ACC112 (cell line): ENCODE measurements around the gene ALDH2.
"Not testable (repeated sequence)": the region's sequence is repeated elsewhere in the genome, so short reads cannot be mapped to it uniquely, and the experiment has no call there.

Experiments
- H2AFZ ChIP-seq: fragments of 200-600 bp; sonication (generic); one replicate; pipeline ENCODE4 v1.6.0; 2017; ENCODE audit warnings: antibody characterized with exemption, low read length; ENCODE audit not compliant: unreplicated experiment
- H3K27ac ChIP-seq: fragments of 200-600 bp; sonication (generic); 2 replicates; pipeline ENCODE4 v1.5.1; 2014; ENCODE audit warnings: low read depth, mild to moderate bottlenecking, antibody characterized with exemption, low read length, moderate library complexity
- H3K27me3 ChIP-seq: fragments of 200-600 bp; sonication (generic); 2 replicates; pipeline ENCODE4 v1.6.1; 2014; ENCODE audit warnings: mild to moderate bottlenecking, antibody characterized with exemption, low read length, moderate library complexity, mixed read lengths; ENCODE audit not compliant: insufficient read depth
- H3K36me3 ChIP-seq: fragments of 200-600 bp; sonication (generic); 2 replicates; pipeline ENCODE4 v1.6.1; 2016; ENCODE audit warnings: mild to moderate bottlenecking, antibody characterized with exemption, low read length, moderate library complexity, mixed read lengths; ENCODE audit not compliant: insufficient read depth
- H3K4me1 ChIP-seq: fragments of 200-600 bp; sonication (generic); one replicate; pipeline ENCODE4 v1.6.1; 2016; ENCODE audit warnings: low read length, mixed read lengths; ENCODE audit not compliant: insufficient read depth, unreplicated experiment, control insufficient read depth
- H3K4me3 ChIP-seq: fragments of 200-600 bp; sonication (generic); 2 replicates; pipeline ENCODE4 v1.5.1; 2014; ENCODE audit warnings: mild to moderate bottlenecking, low read depth, low read length
- H3K79me2 ChIP-seq: fragments of 200-600 bp; sonication (generic); one replicate; pipeline ENCODE4 v1.6.0; 2016; ENCODE audit warnings: low read length; ENCODE audit not compliant: control insufficient read depth, unreplicated experiment, insufficient read depth

The ALDH2 gene

GRCh38 chr12:111766608-111767361, at the start of gene ALDH2:
TSS of gene ALDH2 (plus strand) at chr12:111766933. CDS start at chr12:111766983, 50 bp downstream.
- no peak within 1 kb of the TSS for H3K27ac ChIP-seq

GRCh38 chr12:111719316-111719715, 47.4 kb upstream of the ALDH2 start:
- not testable (repeated sequence) for H2AFZ ChIP-seq, H3K27me3 ChIP-seq, H3K4me3 ChIP-seq, H3K27ac ChIP-seq, H3K4me1 ChIP-seq, H3K79me2 ChIP-seq
- peaks cover 11% of the 10 kb centered on the region; the same call in 1 of the 2 replicates for H3K36me3 ChIP-seq

More at GRCh38 chr12:111766608-111767361, at the start of gene ALDH2:
- Histone ChIP-seq H3K4me3 (peak within 1 kb of the TSS; percentile 83), H3K4me1 (peaks cover 4% of the 10 kb centered on the region), H2AFZ (peak within 1 kb of the TSS; percentile 43), H3K79me2 (no peaks in the 10 kb centered on the region), H3K36me3 (no peaks in the 10 kb centered on the region), H3K27me3 (peaks cover 3% of the 10 kb centered on the region; the same call in 1 of the 2 replicates)

GRCh38 chr12:111720457-111720856, 46.3 kb upstream of the ALDH2 start:
- no peak overlapping the region for H2AFZ ChIP-seq
- no peak overlapping the region for H3K27ac ChIP-seq

GRCh38 chr12:111723646-111724360, 42.9 kb upstream of the ALDH2 start:
- H3K4me3 ChIP-seq, H3K79me2 ChIP-seq, H3K27me3 ChIP-seq, H3K27ac ChIP-seq, H3K4me1 ChIP-seq, H2AFZ ChIP-seq: not testable (repeated sequence)
- H3K36me3 ChIP-seq = peaks cover 11% of the 10 kb centered on the region; the same call in 1 of the 2 replicates

More at GRCh38 chr12:111720457-111720856, 46.3 kb upstream of the ALDH2 start:
- no peaks in the 10 kb centered on the region for H3K27me3 ChIP-seq
- H3K79me2 ChIP-seq = no peaks in the 10 kb centered on the region
- no peaks in the 10 kb centered on the region for H3K4me1 ChIP-seq
- H3K4me3 ChIP-seq = no peak overlapping the region
- peaks cover 11% of the 10 kb centered on the region; the same call in 1 of the 2 replicates for H3K36me3 ChIP-seq

- Histone ChIP-seq H3K27ac (no peak overlapping the region), H3K36me3 (0 out of 2 replicates have a peak, but pooled peaks cover under 1% of the 10 kb centered on the region), H2AFZ (no peak overlapping the region), H3K4me1 (no peaks in the 10 kb centered on the region), H3K4me3 (no peak overlapping the region), H3K27me3 (no peaks in the 10 kb centered on the region), H3K79me2 (no peaks in the 10 kb centered on the region)
These were observed 37.9 kb upstream of the ALDH2 start for GRCh38 chr12:111728795-111729194.

- Histone ChIP-seq H2AFZ (no peak overlapping the region), H3K36me3 (0 out of 2 replicates have a peak, but pooled peaks cover 4% of the 10 kb centered on the region), H3K27ac (no peak overlapping the region), H3K4me3 (no peak overlapping the region), H3K27me3 (no peaks in the 10 kb centered on the region), H3K79me2 (no peaks in the 10 kb centered on the region), H3K4me1 (no peaks in the 10 kb centered on the region)
These were observed 36.3 kb upstream of the ALDH2 start for GRCh38 chr12:111730420-111730819.

- Histone ChIP-seq H3K27ac (no peak overlapping the region), H3K4me3 (no peak overlapping the region), H2AFZ (no peak overlapping the region)
These were observed 33.9 kb upstream of the ALDH2 start for GRCh38 chr12:111732786-111733185.

GRCh38 chr12:111733340-111733915, 33.3 kb upstream of the ALDH2 start:
- Histone ChIP-seq H3K27me3 (no peaks in the 10 kb centered on the region), H3K79me2 (no peaks in the 10 kb centered on the region), H3K27ac (no peak overlapping the region), H3K36me3 (0 out of 2 replicates have a peak, but pooled peaks cover 4% of the 10 kb centered on the region), H3K4me3 (no peak overlapping the region), H3K4me1 (no peaks in the 10 kb centered on the region), H2AFZ (no peak overlapping the region)

More at GRCh38 chr12:111732786-111733185, 33.9 kb upstream of the ALDH2 start:
- H3K79me2 ChIP-seq = no peaks in the 10 kb centered on the region
- 0 out of 2 replicates have a peak, but pooled peaks cover 4% of the 10 kb centered on the region for H3K36me3 ChIP-seq
- H3K27me3 ChIP-seq = no peaks in the 10 kb centered on the region
- H3K4me1 ChIP-seq = no peaks in the 10 kb centered on the region

- H3K36me3 ChIP-seq, H2AFZ ChIP-seq, H3K4me3 ChIP-seq: not testable (repeated sequence)
These were observed 27.2 kb upstream of the ALDH2 start for GRCh38 chr12:111739524-111739923.

GRCh38 chr12:111741235-111741812, 25.4 kb upstream of the ALDH2 start:
- Histone ChIP-seq H3K27ac (no peak overlapping the region), H3K4me1 (peaks cover 6% of the 10 kb centered on the region), H3K4me3 (no peak overlapping the region), H3K36me3 (peaks cover 7% of the 10 kb centered on the region; the same call in 1 of the 2 replicates), H2AFZ (no peak overlapping the region), H3K79me2 (no peaks in the 10 kb centered on the region), H3K27me3 (no peaks in the 10 kb centered on the region)

More at GRCh38 chr12:111739524-111739923, 27.2 kb upstream of the ALDH2 start:
- not testable (repeated sequence) for H3K27ac ChIP-seq, H3K27me3 ChIP-seq, H3K4me1 ChIP-seq, H3K79me2 ChIP-seq
